Stimulated activated CD4-positive, alpha-beta T cell treated with anti-CD3 and anti-CD28 coated beads, Interleukin-2, amount 100 ng/mL, for 48 hours (primary cell): Measurements from ENCODE around the gene TCF19.
"Not testable (repeated sequence)": the region's sequence is repeated elsewhere in the genome, so short reads cannot be mapped to it uniquely, and the experiment has no call there.

Experiments
- DNase-seq, 2 donors: peaks; one replicate each; pipeline ENCODE4 v3.0.0-alpha.2; 2020

The TCF19 gene

DNA sequence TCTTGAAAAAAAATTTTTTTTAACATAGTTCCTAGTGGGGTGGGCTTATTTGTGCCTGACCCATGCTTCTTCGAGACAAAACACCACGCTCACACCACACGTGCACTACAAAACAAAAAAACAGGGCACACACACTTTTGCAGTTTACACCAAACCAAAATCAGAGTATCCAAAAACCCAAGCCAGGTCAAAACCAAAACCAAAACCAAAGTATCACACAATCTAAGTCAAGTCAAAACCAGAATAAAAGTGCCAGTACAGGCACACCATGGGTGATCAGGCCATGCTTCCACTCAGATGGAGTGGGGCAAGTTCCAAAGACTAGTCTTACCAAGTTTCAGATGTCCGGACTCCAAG, 27.3 kb downstream of the TCF19 start:
- DNase-seq: not testable (repeated sequence)

DNA sequence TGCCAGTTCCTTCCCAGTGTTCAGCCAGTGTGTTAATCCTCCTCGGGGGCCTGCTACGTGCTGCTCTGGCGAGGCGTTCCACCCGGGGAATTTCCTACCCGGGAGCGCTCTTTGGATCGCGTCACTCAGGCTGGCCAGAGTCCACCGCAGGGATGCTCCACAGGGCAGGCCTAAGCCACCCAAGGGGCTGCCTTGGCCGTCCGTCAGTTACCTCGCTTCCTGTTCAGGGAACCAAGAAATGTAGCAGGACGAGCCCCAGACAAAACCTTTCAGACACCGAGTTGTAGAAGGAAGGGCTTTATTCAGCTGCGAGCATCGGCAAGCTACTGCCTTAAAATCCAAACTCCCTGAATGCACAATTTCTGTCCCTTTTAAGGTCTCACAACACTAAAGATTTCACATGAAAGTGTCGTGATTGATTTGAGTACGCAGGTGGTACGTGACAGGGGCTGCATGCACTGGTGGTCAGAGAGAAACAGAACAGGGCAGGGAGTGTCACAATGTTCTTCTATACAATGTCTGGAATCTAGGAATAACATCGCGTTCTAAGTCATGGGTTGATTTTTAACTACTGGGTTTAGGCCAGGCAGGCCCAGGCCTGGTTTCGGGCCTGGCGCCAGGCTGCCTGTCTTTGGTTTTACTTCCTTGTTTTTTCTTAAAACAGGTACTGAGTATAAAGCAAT, 27.8 kb downstream of the TCF19 start:
- no peak for DNase-seq

DNA sequence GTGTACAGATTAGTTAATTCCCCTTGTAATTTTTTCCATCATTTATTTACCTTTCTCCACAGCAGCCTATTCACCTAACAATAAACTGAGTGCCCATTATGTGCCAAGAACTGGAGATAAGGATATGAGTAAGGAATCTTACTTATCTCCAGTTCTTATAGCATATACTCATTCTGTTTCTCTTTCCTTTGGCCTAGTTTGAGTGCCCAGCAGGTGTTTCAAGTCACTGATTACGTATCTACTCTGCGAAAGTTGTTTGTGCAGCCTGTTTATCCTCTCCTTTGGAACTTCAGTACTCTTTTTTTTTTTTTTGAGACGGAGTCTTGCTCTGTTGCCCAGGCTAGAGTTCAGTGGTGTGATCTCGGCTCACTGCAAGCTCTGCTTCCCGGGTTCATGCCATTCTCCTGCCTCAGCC, 29.4 kb downstream of the TCF19 start:
- no peak for DNase-seq

DNA sequence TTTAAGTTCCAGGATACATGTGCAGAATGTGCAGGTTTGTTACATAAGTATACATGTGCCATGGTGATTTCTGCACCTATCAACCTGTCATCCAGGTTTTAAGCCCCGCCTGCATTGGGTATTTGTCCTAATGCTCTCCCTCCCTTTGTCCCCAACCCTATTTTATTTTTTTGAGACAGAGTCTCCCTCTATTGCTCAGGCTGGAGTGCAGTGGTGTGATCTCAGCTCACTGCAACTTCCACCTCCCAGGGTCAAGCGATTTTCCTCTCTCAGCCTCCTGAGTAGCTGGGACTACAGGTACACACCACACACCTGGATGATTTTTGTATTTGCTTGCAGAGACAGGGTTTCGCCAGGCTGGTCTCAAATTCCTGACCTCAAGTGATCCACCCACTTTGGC, 30.8 kb downstream of the TCF19 start:
- not testable (repeated sequence) for DNase-seq

DNA sequence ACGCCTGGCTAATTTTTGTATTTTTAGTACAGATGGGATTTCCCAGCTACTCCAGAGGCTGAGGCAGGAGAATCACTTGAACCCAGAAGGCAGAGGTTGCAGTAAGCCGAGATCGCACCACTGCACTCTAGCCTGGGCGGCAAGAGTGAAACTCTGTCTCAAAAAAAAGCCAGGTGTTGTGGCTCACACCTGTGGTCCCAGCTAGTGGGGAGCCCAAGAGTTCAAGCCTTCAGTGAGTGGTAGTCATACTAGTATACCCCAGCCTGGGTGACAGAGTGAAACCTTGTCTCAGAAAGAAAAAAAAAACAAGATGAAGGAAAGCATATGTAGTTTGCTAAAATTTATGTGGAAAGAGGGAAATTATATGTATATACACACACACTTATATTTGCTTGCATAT, 32.1 kb downstream of the TCF19 start:
- no peak for DNase-seq

DNA sequence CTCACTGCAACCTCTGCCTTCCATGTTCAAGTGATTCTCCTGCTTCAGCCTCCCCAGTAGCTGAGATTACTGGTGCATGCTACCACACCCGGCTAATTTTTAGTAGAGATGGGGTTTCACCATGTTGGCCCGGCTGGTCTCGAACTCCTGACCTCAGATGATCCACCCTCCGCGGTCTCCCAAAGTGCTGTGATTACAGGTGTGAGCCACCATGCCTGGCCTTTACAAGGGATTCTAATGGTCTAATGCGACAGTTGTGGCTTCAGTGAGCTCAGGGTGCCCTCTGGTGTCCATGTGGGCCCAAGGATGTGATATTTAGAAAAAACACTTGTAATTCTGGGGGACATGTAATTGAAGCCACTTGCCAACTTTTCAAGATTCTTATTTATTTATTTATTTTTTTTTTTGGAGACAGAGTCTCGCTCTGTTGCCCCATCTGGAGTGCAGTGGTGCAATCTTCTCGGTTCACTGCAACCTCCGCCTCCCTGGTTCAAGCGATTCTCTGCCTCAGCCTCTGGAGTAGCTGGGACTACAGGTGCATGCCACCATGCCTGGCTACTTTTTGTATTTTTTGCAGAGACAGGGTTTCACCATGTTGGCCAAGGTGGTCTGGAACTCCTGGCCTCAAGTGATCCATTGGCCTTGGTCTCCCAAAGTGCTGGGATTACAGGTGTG, 34.2 kb downstream of the TCF19 start:
- peak; percentile 40 to 53 for DNase-seq

DNA sequence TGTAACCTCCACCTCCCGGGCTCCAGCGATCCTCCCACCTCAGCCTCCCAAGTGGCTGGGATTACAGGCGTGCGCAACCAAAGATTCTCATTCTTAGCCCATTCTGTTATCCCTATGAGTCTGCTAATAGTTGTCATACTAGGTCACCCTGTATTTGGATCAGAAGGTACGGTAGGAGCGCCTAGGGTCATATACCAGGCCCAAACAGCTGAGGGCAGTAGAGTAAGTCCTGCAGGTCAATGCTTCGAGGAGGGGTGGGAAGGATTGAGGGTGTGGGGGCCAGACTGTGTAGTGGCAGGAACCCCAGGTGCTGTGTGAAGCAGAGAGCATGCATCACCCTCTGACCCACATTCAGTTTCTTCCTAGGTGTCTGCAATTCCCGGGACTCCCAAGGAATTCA, 34.8 kb downstream of the TCF19 start:
- no peak for DNase-seq

DNA sequence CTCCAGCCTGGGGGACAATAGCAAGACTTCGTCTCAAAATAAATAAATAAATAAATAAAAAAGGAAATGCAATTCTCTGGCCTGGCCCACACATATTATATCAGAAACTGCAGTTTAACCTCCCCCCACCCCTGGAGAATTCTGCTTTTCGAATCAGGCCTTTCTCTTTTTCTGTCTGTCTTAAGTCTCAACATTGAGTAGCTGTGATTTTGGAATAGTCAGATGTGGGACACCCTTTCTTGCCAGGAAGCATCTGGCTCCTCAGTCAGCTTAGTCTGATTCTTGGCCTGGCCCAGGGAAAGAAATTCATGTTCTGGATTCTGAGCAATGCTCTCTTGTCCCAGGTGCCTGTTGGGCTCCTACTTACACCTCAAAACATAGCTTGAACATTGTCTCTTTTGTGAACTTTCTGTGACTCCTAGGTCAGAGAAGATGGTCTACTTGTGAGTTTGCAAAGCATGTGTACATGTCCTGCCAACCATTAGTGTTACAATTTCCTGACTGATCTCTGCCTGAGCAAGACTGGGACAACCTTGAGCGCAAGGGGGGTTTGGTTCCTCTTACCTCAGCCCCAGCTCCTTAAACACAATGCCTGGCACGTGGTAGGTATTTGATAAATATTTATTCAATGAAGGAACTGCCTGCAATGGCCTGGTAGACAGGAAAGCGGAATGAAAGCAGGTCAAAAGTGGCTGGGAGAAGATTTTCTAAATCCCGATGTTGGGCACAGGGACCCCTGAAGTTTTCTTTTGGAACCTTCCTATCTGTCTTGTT, 35.9 kb downstream of the TCF19 start:
- no peak for DNase-seq

DNA sequence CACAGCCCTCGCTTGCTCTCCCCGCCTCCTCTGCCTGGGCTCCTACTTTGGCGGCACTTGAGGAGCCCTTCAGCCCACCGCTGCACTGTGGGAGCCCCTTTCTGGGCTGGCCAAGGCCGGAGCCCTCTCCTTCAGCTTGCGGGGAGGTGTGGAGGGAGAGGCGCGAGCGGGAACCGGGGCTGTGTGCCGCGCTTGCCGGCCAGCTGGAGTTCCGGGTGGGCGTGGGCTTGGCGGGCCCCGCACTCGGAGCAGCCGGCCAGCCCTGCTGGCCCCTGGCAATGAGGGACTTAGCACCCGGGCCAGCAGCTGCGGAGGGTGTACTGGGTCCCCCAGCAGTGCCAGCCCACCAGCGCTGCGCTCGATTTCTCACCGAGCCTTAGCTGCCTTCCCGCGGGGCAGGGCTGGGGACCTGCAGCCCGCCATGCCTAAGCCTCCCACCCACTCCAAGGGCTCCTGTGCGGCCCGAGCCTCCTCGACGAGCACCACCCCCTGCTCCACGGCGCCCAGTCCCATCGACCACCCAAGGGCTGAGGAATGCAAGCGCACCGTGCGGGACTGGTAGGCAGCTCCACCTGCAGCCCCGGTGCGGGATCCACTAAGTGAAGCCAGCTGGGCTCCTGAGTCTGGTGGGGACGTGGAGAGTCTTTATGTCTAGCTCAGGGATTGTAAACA, 37.1 kb downstream of the TCF19 start:
- not testable (repeated sequence) for DNase-seq

DNA sequence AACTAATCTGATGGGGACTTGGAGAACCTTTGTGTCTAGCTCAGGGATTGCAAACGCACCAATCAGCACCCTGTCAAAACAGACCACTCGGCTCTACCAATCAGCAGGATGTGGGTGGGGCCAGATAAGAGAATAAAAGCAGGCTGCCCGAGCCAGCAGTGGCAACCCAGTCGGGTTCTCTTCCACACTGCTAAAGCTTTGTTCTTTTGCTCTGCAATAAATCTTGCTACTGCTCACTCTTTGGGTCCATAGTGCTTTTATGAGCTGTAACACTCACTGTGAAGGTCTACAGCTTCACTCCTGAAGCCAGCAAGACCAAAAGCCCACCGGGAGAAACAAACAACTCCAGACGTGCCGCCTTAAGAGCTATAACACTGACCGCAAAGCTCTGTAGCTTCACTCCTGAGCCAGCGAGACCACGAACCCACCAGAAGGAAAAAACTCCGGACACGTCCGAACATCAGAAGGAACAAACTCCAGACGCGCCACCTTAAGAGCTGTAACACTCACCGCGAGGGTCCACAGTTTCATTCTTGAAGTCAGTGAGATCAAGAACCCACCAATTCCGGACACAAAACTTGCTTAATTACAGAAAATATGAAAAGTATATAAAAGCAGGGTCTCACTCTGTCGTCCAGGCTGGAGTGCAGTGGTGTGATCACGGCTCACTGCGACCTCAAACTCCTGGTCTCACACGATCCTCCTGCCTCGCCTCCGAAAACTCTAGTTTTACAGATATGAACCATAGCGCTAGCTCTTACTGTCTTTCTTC, 38.0 kb downstream of the TCF19 start:
- not testable (repeated sequence) for DNase-seq

DNA sequence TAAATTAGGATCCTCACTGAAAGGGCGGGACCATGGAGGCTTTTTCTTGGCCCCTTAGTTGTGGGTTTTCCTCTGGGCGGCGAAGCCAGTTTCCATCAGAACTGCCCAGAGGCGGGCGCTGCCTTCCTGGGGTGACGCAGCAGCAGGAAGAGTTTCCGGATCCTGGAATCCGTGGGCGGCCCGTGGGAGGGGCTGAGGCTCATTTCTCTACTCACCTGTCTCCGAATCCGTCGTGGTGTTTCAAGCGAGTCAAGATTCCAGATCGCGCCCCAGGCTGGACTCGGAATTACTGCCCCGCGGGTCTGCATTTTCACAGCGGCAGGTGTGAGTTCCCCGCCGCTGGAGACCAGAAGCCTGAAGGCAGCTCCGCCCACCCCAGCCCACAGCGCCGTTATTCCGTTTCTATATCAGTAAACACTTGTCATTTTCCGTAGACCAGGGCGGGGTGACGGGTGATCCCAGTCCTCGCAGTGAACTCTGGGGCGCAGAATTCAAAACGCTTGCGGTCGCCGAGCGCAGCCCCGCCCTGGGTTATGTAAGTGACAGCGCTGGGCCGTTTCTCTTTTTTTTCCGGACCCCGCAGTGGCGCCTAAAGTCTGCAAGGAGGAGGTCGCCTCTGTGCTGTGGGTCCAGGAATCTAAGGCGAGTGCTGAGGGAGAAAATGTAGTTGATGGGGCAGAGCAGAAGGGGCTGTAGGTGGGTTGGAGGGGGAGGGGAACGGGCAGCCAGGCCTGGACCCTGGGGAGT, 39.3 kb downstream of the TCF19 start:
- peak; percentile 80 to 83 for DNase-seq

DNA sequence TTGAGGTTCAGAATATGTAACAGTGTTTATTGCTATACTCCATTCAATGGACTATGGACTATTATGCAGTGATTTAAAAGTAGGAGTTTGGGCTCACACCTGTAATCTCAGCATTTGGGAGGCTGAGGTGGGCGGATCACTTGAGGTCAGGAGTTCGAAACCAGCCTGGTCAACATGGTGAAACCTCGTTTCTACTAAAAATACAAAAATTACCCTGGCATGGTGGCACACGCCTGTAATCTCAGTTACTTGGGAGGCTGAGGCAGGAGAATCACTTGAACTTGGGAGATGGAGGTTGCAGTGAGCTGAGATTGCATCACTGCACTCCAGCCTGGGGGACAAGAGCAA, 40.7 kb downstream of the TCF19 start:
- not testable (repeated sequence) for DNase-seq

DNA sequence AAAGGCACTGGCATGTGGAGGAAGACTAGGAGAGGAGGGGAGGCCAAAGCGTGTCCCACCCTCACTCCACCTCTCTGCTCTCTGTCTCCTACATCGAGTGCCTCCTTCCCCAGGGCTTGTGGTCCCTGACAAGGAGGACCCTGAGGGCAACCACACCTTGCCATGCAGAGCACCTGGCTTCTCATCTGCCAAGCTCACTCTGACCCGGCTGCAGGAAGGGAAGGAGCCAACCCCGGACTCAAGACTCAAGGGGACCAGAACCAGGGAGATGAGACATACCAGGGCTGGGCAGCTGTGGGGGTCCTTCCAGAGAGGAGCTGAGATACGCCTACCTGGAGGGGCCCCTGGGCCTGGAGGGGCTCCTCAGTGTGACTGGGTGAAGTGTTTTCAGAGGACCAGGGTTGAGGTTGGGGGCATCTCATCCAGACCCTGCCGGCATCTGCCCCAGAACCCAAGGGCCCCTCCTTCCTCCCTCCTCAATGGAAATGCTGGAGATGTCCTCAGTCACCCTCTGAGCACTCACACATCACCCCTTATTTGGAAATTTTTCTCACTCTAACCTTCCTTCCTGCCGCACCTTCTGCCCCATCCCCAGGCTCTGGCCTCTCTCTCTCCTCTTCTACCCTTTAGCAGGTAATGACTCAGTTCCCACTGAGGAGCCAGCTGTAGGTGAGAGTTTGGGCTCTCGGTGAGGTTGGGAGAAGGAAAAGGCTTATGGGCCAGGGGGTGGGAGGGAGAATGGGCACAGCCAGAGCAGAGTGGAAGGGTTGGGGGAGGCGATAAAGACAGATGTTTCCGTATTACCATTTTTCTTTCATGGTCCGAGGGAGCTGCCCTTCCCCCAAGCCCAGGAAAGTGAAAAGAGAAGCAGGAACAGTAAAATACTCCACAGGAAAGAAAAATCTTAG, 44.1 kb downstream of the TCF19 start:
- no peak for DNase-seq

DNA sequence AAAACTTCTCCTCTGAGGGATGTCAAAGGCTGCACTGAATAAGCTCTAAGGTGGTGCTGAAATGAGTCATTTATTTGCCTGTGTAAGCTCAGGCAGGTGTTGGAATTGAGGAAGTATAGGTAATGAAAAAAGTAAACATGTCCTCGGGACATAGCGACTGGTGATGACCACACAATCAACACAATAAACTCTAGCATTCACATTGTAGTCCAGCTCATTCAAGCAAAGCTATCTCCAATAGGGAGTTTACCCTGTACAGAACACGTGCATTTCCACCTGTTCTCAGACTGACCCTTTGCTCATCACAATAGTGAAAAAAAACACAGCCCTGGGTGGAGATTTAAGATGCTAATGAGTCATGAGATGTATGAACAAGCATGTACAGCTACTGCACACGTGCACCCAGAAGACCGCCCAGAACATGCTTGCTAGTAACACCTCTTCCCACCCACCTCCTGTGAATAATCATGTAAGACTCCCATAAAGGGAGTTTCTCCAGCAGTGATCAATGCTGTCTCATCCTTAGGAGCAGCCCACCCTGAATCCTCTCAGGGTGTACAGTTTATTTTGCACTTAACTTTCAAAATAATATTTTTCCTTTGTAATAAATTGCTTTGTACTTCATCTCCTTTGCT, 45.1 kb downstream of the TCF19 start:
- DNase-seq: peak; percentile 43 to 55

DNA sequence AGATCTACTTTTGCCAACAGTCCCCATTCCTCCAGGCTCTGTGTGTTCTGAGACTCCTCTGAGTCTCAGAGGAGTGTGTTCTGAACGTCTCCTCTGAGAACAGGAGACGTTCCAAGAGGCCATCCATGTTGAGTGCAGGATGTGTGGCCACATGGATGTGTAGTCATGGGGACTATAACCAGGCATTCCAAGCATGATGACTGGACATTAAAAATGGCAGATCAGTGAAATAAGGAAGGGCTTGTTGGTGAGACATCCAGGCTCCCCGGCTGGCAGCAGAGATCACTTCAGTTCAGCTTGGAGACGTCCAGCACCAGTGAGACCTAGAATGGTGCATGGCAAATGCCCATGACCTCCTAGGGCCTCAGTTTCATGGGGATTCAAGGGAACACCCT, 46.4 kb downstream of the TCF19 start:
- no peak for DNase-seq

DNA sequence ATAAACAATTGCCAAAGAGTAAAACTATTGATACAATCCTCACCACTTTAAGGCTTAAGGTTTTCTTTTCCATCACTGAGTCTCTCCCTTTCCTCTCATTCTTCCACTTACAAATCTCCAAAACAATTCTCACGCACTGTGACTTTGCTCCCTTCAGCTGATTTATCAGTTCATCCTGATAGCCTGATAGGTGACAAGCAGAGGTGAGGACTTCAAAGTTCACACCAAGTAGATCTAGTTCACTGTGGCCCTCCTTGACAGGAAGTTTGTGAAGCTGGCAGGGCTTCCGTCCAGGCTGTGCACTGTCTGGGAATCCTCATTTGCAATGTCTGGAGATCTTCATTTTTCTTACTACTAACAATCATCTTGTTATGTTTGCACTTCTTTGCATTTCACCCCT, 47.2 kb downstream of the TCF19 start:
- DNase-seq: no peak

DNA sequence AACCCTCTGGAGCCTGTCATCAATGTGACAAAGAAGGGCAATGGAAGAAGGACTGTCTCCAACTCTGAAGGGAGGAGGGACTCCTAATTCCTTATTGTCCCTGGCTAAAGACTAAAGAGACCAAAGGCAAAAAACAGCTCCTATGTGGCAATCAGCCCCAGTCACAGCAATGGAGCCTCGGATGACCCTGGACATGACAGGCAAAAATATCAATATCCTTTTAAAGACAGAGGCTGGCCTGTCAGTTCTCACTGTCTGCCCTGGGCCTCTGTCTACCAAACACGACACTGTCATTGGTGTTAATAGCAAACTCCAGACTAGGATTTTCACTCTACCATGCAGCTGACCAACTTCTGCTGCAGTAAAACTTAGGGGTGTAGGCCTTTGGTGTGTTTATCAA, 50.1 kb downstream of the TCF19 start:
- no peak for DNase-seq

DNA sequence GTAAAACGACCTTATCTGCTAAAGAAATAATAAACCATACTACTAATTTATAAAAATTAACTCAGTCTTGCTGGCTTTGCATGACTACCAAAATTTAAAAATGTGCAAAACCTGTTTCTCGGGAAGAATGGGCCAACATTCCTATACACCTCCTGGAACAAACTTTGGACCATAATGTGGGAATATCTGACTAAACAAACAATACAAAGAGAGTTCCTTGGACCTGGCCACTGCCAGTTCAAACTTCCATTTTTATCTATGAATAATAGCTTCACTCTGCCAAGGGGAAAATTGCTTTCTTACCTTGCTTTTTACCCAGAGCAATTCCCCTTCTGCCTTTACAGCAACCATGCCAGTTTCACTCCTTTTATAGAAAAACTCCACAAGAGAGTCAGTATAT, 50.7 kb downstream of the TCF19 start:
- DNase-seq: no peak

DNA sequence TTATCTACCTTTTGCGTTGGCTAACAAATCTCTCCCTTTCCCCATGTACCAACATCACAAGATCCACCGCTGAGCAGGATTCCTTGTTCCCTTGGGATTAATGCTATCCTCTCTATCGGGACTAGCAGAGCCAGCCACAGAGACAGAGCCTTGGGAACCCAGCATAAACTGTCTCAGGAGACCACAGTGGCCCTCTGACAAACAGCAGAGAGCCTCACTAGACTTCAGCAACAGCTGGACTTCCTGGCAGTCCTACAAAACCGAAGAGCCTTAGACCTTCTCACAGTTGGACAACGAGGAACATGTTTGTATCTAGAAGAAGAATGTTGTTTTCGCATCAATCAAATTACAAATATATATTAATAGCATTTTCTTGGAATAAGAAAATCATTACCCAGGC, 51.7 kb downstream of the TCF19 start:
- no peak for DNase-seq

DNA sequence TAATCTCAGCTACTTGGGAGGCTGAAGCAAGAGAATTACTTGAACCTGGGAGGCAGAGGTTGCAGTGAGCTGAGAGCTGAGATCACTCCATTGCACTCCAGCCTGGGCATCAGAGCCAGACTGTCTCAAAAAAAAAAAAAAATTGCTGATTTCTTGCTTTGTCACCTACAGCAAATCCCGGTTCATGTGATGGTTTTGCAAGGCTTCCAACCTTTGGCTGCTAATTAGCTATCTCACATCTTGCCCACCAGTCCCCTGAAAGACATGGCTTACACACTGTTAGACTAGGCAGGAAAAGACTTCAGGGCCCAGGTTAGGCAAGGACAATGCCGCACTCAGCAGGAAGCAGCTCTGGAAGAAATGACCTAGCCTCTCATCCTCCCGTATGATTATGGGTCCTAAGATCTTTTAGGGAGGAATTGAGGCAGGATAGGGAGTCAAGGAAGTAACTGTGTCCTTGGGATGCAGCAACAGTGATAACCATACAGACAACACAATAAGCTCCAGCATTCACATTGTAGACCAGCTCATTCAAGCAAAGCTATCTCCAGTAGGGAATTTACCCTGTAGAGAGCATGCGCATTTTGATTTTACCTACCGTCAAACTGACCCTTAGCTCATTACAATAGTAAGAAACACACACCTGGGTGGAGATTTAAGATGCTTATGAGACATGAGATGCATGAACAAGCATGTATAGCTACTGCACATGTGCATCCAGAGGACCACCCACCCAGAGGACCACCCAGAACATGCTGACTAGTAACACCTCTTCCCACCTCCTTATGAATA, 52.5 kb downstream of the TCF19 start:
- no peak for DNase-seq
